ENCODE measurements around the gene UQCRC2.

DNA sequence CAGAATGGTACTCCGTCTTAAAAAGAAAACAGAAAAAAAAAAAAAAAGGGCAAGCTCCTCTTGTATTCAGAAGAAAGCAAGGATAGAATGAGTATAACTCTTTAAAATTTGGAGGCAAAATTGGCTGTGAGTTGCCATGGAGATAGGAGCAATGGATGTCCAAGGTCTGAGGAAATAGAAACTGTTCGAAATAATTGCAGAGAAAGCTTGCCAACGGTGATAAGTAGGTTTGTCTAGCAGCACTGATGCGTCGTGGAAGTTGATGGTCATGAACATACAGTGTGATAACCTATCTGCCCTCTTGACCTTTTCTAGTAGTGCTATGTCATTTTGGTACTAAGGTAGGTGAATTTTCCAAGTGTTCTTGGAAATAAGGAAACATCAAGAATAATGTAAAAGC lies 57.7 kb downstream of the UQCRC2 start:
- TF ChIP-seq EZH2 (IDR thresholded peaks at IDR 0.05) (no peak), POLR2AphosphoS5 (IDR thresholded peaks at IDR 0.05; ENCODE audit: borderline replicate concordance, low read depth, low read length) (no peak), FOXP2 (optimal IDR thresholded peaks at IDR 0.05; ENCODE audit: control extremely low read depth, extremely low read length, insufficient read depth) (no peak)
